GM12891 (cell line): Measurements from ENCODE around the gene CCSER1.
"Not testable (repeated sequence)": the region's sequence is repeated elsewhere in the genome, so short reads cannot be mapped to it uniquely, and the experiment has no call there.

Experiments used
- POLR2A ChIP-seq: IDR thresholded peaks from 2 replicates; pipeline ENCODE4 v1.6.1; 2011; ENCODE audit warnings: low read depth, low read length, control low read depth
- POLR2AphosphoS5 ChIP-seq: IDR thresholded peaks from 2 replicates; pipeline ENCODE4 v1.6.1; 2011; ENCODE audit warnings: low read depth, low read length, control low read depth
- POU2F2 ChIP-seq: IDR thresholded peaks from 2 replicates; pipeline ENCODE4 v1.6.1; 2011; ENCODE audit warnings: low read depth, mild to moderate bottlenecking, control low read depth, low read length, moderate library complexity
- TAF1 ChIP-seq: IDR thresholded peaks from 2 replicates; pipeline ENCODE4 v1.6.1; 2011; ENCODE audit warnings: low read depth, low read length, control low read depth

- TF ChIP-seq POU2F2, POLR2AphosphoS5, POLR2A, TAF1: not testable (repeated sequence)
These were observed 285.6 kb downstream of the CCSER1 start for GRCh38 chr4:90412786-90413185.
